ENCODE measurements around the gene MEF2C.

Gene MEF2C

GRCh38 chr5:88888291-88888690 is 5.3 kb upstream of the MEF2C start:
- no peak for DNase-seq

GRCh38 chr5:88887342-88887741 is 4.4 kb upstream of the MEF2C start:
- no peak for DNase-seq

DNA sequence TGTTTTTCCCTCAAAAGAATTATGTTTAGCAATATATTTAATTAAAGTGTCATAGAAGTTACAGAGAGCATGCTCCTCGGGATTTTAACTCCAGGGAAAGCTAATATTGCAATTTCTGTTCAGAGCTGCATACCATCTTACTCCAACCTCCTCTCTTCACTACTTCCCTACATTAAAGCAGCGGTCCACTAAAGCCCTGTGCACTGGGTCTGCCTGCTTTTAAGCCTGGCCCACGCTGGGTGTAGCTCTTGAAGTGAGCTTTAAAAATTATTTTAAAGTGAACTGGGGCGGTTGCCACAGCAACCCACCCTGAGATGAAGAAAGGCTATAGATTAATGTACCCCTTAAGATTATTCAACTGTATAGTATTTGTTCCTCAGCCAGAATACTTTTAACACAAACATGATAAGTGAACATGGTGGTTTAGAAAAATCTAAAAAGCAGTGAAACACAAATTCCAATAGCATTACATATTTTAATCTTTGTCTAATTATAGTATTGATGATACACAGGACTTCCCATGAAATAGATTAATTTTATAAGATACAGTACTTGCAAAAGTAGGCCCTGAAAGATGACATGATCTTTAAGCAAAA is 3.9 kb upstream of the MEF2C start:
- DNase-seq, result no peak

- no peak for DNase-seq
Observed at GRCh38 chr5:88886252-88886651, 3.3 kb upstream of the MEF2C start.

DNA sequence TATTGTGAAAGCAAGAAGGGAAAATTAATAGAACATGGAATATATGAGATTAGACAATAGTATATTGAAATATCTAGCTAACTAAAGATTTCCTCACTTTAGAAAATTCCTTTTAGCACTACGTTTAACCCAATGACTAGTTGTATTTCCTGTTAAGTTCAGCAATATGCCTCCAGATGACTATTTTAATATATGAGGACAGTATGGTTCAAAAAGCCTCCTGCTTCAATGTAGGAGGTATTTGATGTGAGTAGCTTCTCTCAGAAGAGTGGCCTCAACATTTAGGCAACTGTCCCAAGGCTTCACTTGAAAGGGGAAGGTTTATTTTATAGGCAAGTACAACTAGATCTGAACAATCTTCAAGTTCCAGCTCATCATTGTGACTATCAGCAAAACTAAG is 2.0 kb upstream of the MEF2C start:
- no peak for DNase-seq

DNA sequence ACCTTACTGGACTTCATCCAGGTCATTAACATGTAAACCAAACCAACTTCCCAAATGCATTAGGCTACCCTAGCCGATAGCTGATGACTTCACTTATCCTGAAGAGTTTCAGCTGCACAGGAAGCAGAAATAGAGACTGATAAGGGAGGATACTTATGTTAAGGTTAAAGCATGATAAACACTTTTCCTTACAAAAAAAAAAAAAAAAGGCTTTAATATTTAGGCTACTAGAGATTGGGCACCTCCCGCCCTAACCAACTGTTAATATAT is 1.6 kb upstream of the MEF2C start:
- no peak for DNase-seq

DNA sequence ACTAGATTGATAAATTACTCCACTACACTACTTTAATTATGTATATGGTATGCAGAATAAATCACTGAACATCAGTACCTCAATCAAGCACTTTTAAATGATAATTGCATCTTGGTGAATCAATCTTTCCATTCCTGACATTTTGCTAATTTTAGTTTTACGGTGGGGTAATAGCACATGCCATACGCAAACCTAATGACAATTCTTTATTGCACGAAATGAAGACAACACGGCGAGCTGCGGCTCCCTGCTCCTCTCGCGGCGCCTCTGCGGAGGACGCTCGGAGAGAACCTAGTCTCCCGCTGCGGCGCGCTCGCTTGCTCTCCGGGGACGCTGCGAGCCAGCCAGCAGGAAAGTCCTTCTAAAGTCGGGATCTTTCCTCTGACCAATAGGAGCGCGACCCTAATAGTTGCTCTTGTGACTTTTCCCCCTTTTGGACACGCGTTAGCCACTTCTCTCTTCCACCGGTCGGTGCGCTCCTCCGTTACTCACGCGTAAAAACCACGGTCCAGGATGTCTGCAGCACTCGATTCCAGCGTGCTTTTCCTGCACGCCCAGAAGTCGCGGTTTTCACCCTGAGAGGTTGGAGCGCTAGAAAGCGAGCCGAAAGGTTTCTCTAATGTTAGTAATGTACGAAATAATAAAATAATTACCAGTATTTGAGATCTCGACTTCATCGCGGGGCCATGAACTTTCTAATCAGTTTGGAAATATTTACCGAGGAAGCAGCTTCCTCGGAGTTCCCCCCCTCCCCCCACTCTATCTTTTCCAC is 1.0 kb upstream of the MEF2C start:
- DNase-seq, result no peak

DNA sequence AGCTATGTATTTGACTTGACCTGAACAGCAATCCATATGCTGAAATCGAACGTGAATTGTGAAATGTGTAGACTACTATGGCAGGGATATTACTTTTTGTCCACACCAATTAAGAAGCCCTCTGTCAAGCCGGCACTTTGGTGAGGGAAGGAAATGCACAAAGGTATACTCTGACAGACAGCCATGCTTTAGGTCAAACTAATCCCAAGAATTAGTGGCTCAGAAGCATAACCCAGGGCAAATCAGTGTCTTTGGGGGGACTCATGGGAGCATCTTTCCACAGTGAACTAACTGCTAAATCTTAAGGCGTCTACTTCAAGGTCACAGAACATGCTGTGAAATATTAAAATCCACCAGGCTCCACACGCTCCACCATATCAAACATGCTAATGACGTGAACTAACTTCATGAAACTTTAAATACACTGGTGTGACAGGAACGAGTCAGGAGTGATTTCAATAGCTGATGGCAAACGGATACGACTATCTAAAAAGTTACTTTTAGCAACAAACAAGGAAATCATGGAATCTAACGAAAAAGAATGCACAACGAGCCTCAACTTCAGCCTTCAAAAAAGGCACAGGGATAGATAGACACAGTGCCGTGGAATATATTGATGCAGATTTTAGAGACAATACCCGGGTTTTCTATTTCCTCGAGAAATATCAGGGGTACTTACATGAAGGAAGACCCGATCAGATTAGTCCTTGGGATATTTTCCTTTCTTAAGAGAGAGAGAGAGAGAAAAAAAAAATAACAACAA is 527 bp downstream of the MEF2C start:
- no peak for DNase-seq

- no peak for DNase-seq
Observed at GRCh38 chr5:88881571-88881971, 1.4 kb downstream of the MEF2C start.

DNA sequence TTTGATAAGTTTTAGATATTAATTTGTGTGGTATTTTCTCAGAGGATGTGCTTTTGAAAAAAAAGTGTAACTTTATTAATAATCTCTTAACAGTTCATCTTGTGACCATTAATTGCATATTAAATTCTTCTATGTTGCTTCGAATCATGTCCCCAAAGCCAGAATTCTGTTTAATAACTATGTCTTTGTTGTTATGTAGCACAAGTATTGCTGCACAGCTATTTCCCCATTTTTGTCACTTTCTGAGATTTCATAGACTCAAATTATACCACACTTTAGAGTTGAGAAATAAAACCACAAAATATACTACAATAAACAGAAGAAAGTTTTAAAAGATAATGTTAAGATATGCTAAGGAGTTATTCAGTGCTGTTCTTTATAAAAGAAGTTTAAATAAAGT is 2.8 kb downstream of the MEF2C start:
- no peak for DNase-seq

DNA sequence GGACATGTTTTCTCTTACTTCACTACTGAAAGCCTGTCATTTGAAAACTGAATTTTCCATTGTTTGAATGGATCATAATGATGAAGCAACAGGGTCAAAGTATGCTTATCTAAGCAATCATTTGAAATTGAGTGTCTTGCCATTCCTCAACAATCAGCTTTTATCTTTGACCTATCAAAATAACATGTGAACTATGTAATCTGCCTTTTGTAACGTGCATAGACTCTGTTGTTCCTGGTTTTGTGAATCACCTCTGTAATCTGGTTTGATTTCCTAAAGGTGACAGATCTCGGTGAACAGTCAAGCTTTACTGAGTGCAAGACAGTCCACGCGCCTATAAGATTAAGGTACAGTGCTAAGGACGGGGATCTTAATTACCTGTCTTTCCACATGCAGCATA is 3.3 kb downstream of the MEF2C start:
- DNase-seq, result no peak

- no peak for DNase-seq
Observed at GRCh38 chr5:88878976-88879375, 4.0 kb downstream of the MEF2C start.

DNA sequence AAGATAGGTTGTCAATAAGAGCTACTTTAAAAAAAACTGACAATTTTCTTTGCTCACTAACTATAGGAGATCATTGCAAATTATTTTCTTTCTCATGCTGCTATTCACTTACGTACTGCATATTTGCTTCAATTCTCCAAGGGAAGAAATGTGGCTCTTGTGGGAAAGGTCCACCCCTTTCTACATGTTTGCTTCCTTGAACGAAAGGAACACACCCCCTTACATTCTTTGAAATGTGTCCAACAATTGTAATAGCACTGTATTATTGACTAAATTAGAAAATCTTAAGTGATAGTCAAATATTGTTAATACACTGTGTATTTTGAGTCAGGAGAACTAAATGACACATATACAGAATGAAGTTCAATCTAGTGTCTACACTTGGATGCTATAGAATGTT is 5.2 kb downstream of the MEF2C start:
- no peak for DNase-seq

- DNase-seq, result no peak
Observed at GRCh38 chr5:88876714-88877113, 6.3 kb downstream of the MEF2C start.

DNA sequence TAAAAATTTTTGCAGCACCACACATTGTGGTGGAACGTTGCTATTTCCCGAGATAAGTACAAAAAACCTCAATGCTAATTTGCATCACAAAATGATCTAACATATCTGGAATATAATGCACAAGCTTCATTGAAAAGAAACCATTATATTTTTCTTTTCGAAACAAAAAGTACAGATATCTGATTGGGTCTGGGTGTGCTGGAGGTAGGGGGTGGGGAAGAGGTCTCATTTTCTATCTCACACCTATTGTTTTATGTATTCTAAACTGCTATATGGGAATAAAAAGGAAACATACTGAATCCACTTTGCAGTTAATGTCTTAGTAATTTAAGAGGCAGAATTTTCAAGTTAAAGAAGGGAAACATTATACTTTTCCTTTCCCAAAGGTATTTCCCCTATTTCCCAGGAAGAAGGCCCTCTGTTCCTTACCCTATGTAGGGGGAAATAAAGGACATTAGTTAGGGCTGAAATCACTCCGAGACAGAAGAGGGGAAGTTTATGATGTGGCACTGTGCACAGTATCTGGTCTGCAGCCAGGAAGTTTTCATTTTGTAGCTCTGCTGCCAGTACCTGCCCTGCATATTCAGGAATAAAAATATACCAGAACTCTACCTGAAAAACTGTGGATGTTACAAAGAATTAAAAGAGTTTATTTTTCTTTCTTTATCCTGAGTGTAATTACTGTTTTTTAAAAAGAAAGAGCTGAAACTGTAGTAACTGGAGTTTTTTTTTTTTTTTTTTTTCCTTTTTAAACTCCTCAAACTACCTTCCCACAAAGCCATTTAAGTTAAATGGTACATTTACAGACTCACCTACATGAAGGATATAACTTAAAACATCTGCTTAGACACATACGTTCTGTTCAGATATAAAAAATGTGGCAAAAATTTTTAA is 7.4 kb downstream of the MEF2C start:
- DNase-seq, result no peak

DNA sequence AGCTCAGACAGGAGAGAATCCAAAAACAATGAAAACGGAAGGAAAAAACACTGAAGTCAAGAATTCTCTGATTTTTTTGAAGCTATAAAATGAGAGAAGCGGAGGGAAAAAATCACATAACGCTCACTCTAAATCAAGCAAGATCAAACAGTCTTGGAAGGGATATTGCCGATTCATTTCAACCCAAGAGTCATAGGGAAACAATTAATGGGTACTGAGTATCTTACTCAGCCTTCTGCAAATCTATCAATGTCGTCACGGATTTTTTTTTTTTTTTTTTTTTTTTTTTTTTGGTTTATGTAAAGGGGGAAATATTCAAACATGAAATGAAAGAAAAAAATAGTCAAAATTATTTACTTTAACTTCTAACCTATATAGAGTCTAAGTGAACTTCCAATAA is 9.5 kb downstream of the MEF2C start:
- no peak for DNase-seq

GRCh38 chr5:88872971-88873370 is 10.0 kb downstream of the MEF2C start:
- DNase-seq, result no peak

GRCh38 chr5:88870285-88870684 is 12.7 kb downstream of the MEF2C start:
- DNase-seq, result no peak

- no peak for DNase-seq
Observed at GRCh38 chr5:88868468-88869068, 14.4 kb downstream of the MEF2C start.

DNA sequence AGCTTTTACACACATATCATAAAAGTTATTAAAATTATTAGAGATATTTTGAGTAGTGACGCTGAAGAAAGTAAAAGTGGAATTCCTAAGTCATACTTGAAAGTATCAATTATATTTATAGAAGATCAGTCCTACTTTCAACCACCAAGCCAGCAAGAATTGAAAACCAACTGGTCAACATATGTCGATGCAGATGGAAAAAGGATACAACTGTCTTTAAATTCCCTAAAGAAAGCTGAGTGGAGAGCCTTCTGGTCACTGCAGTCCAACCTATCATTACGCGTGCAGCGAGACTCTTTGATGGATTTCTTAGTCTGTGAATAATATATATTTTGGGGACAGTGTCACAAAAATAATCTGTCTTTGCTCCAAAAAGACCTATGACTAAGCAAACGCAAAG is 15.3 kb downstream of the MEF2C start:
- DNase-seq, result no peak

DNA sequence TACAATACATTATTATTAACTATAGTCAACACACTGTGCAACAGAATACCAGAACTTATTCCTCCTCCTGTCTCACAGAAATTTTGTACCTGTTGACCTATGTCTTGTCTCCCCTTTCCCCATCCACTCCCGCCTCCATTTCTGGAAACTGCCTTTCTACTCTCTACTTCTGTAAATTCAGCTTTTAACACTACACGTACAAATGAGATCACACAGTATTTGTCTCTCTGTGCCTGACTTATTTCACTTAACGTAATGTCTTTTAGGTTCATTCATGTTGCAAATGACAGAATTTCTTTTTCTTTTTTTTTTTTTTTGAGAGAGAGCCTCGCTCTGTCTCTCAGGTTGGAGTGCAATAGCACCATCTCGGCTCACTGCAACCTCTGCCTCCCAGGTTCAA is 19.5 kb downstream of the MEF2C start:
- DNase-seq, result no peak

GRCh38 chr5:88862547-88863175 is 20.3 kb downstream of the MEF2C start:
- no peak for DNase-seq

DNA sequence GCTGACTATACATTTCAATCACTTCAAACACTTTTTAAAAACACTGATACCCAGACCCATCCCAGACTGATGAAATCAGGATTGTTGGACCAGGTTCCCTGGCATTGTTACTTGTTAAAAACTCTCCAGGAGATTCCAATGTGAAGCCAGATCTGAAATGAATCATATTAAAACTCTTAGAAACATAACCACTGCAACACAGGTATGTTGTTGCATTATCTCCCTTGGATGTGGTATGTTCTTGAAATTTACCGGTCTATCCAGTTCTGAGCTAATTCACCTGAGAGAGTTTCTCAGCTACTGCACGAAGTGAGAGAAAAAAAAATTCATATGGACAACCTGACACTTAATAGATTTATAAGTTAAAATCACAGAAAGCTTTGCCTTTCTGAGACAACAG is 21.8 kb downstream of the MEF2C start:
- no peak for DNase-seq

Data from stimulated activated CD4-positive, alpha-beta T cell treated with anti-CD3 and anti-CD28 coated beads, Interleukin-4, amount 100 ng/mL, for 4 hours (primary cell).